ENCODE measurements around the gene DRD2.

Gene DRD2

GRCh38 chr11:113446112-113446511 is 29.1 kb downstream of the DRD2 start:
- no peak for DNase-seq (ENCODE audit: low read depth)

- DNase-seq (ENCODE audit: low read depth), result no peak
Observed at GRCh38 chr11:113444502-113445123, 30.6 kb downstream of the DRD2 start.

GRCh38 chr11:113440816-113441215 is 34.4 kb downstream of the DRD2 start:
- no peak for DNase-seq (ENCODE audit: low read depth)

- no peak for DNase-seq (ENCODE audit: low read depth)
Observed at GRCh38 chr11:113436672-113437252, 38.4 kb downstream of the DRD2 start.

GRCh38 chr11:113435190-113435968 is 39.8 kb downstream of the DRD2 start:
- DNase-seq (ENCODE audit: low read depth), result no peak

- no peak for DNase-seq (ENCODE audit: low read depth)
Observed at GRCh38 chr11:113431746-113432145, 43.5 kb downstream of the DRD2 start.

- DNase-seq (ENCODE audit: low read depth), result no peak
Observed at GRCh38 chr11:113426686-113427085, 48.5 kb downstream of the DRD2 start.

GRCh38 chr11:113420808-113421207 is 54.4 kb downstream of the DRD2 start:
- DNase-seq (ENCODE audit: low read depth), result no peak

GRCh38 chr11:113419454-113420003 is 55.7 kb downstream of the DRD2 start:
- no peak for DNase-seq (ENCODE audit: low read depth)

- no peak for DNase-seq (ENCODE audit: low read depth)
Observed at GRCh38 chr11:113417428-113417827, 57.8 kb downstream of the DRD2 start.

- no peak for DNase-seq (ENCODE audit: low read depth)
Observed at GRCh38 chr11:113415343-113415742, 59.9 kb downstream of the DRD2 start.

- DNase-seq (ENCODE audit: low read depth), result no peak
Observed at GRCh38 chr11:113412675-113413074, 62.5 kb downstream of the DRD2 start.

GRCh38 chr11:113411536-113411935 is 63.7 kb downstream of the DRD2 start:
- no peak for DNase-seq (ENCODE audit: low read depth)

GRCh38 chr11:113410414-113411135 is 64.6 kb downstream of the DRD2 start:
- no peak for DNase-seq (ENCODE audit: low read depth)

- DNase-seq (ENCODE audit: low read depth), result no peak
Observed at GRCh38 chr11:113409526-113409925, 65.7 kb downstream of the DRD2 start.

- no peak for DNase-seq (ENCODE audit: low read depth)
Observed at GRCh38 chr11:113408887-113409286, 66.3 kb downstream of the DRD2 start.

- no peak for DNase-seq (ENCODE audit: low read depth)
Observed at GRCh38 chr11:113408206-113408605, 67.0 kb downstream of the DRD2 start.

- no peak for DNase-seq (ENCODE audit: low read depth)
Observed at GRCh38 chr11:113407163-113407562, 68.0 kb downstream of the DRD2 start.

- no peak for DNase-seq (ENCODE audit: low read depth)
Observed at GRCh38 chr11:113405724-113406478, 69.3 kb downstream of the DRD2 start.

GRCh38 chr11:113404859-113405430 is 70.3 kb downstream of the DRD2 start:
- no peak for DNase-seq (ENCODE audit: low read depth)

GRCh38 chr11:113401718-113402117 is 73.5 kb downstream of the DRD2 start:
- DNase-seq (ENCODE audit: low read depth), result no peak

Measured in T-helper 22 cell (primary cell).